Measurements from ENCODE around the gene KAT2A.
"Not testable (repeated sequence)": the region's sequence is repeated elsewhere in the genome, so short reads cannot be mapped to it uniquely, and the experiment has no call there.

GRCh38 chr17:42140690-42141089 is 19.5 kb upstream of the KAT2A start:
- not testable (repeated sequence) for TF ChIP-seq CTCF (tag by site-specific recombination; IDR thresholded peaks at IDR 0.05); SALL2 (tag by site-specific recombination; IDR thresholded peaks at IDR 0.05; ENCODE audit: borderline replicate concordance); ZNF157 (tag by site-specific recombination; IDR thresholded peaks at IDR 0.05); ZBTB7A (tag by site-specific recombination; IDR thresholded peaks at IDR 0.05; ENCODE audit: low read depth)
- TF ChIP-seq, protein P1, sequence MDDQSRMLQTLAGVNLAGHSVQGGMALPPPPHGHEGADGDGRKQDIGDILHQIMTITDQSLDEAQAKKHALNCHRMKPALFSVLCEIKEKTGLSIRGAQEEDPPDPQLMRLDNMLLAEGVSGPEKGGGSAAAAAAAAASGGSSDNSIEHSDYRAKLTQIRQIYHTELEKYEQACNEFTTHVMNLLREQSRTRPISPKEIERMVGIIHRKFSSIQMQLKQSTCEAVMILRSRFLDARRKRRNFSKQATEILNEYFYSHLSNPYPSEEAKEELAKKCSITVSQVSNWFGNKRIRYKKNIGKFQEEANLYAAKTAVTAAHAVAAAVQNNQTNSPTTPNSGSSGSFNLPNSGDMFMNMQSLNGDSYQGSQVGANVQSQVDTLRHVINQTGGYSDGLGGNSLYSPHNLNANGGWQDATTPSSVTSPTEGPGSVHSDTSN (CRISPR knock-in tag; IDR thresholded peaks at IDR 0.05), result not testable (repeated sequence)
- TF ChIP-seq, protein P2, sequence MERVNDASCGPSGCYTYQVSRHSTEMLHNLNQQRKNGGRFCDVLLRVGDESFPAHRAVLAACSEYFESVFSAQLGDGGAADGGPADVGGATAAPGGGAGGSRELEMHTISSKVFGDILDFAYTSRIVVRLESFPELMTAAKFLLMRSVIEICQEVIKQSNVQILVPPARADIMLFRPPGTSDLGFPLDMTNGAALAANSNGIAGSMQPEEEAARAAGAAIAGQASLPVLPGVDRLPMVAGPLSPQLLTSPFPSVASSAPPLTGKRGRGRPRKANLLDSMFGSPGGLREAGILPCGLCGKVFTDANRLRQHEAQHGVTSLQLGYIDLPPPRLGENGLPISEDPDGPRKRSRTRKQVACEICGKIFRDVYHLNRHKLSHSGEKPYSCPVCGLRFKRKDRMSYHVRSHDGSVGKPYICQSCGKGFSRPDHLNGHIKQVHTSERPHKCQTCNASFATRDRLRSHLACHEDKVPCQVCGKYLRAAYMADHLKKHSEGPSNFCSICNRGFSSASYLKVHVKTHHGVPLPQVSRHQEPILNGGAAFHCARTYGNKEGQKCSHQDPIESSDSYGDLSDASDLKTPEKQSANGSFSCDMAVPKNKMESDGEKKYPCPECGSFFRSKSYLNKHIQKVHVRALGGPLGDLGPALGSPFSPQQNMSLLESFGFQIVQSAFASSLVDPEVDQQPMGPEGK (tag by site-specific recombination; IDR thresholded peaks at IDR 0.05), result not testable (repeated sequence)
